WTC11 (cell line): ENCODE measurements around the gene ZMIZ1. TPM values are rescaled to one million over a fixed set of nuclear protein-coding genes. Genes with fewer than 3 reads are reported as not detected.

ENCODE experiments used
- ATAC-seq: fragments of 200-7000 bp; cut with Tn5 transposase; 2 replicates; pipeline ENCODE4 v1.10.0; 2021; ENCODE audit warnings: mild to moderate bottlenecking, moderate library complexity
- CTCF ChIA-PET: fragments of 300-600 bp; sonication (Branson Sonifier 250); formaldehyde crosslinking; loops from one replicate; lab custom pipeline; 2021; ENCODE audit warnings: antibody characterized with exemption; lab: Charles Lee
- POLR2A ChIA-PET: fragments of 350-600 bp; sonication (Branson Sonifier 250); formaldehyde crosslinking; loops from one replicate; lab custom pipeline; 2021; ENCODE audit warnings: antibody characterized with exemption; lab: Charles Lee
- DNase-seq: peaks from one replicate; pipeline ENCODE4 v3.0.0; 2021; ENCODE audit warnings: low spot score
- H3K27ac Mint-ChIP-seq: 2 replicates; pipeline ENCODE4 v1.8.0; 2021; ENCODE audit warnings: mixed read lengths
- H3K27me3 Mint-ChIP-seq: 2 replicates; pipeline ENCODE4 v1.8.0; 2021; ENCODE audit warnings: low read depth, mild to moderate bottlenecking, moderate library complexity, mixed read lengths
- H3K36me3 Mint-ChIP-seq: 2 replicates; pipeline ENCODE4 v1.8.0; 2021; ENCODE audit warnings: mixed read lengths
- H3K4me1 Mint-ChIP-seq: 2 replicates; pipeline ENCODE4 v1.8.0; 2022; ENCODE audit warnings: mixed read lengths
- H3K4me3 Mint-ChIP-seq: 2 replicates; pipeline ENCODE4 v1.8.0; 2021; ENCODE audit warnings: mild to moderate bottlenecking, moderate library complexity, mixed read lengths
- H3K9me3 Mint-ChIP-seq: 2 replicates; pipeline ENCODE4 v1.8.0; 2021; ENCODE audit warnings: mixed read lengths
- ATF1 ChIP-seq: sonication (generic); formaldehyde crosslinking; IDR thresholded peaks from 2 replicates; pipeline ENCODE4 v1.8.1; 2023; ENCODE audit warnings: mild to moderate bottlenecking, moderate library complexity, missing genetic modification reagents
- CBFB ChIP-seq: sonication (generic); formaldehyde crosslinking; IDR thresholded peaks from 2 replicates; pipeline ENCODE4 v1.8.1; 2022; ENCODE audit warnings: mild to moderate bottlenecking, low read depth, missing genetic modification reagents
- ESRRA ChIP-seq: sonication (generic); formaldehyde crosslinking; IDR thresholded peaks from 2 replicates; pipeline ENCODE4 v1.8.1; 2022; ENCODE audit warnings: mild to moderate bottlenecking, missing genetic modification reagents, borderline replicate concordance
- FOXP1 ChIP-seq: sonication (generic); formaldehyde crosslinking; IDR thresholded peaks from 2 replicates; pipeline ENCODE4 v1.8.0; 2022; ENCODE audit warnings: missing genetic modification reagents, mild to moderate bottlenecking, moderate library complexity, borderline replicate concordance
- HMGA2 ChIP-seq: fragments of 250-450 bp; sonication (Bioruptor Pico); IDR thresholded peaks from 2 replicates; pipeline ENCODE4 v1.4.0; 2021; ENCODE audit warnings: mild to moderate bottlenecking, moderate library complexity
- NFYB ChIP-seq: sonication (generic); formaldehyde crosslinking; conservative IDR thresholded peaks from 2 replicates; pipeline ENCODE4 v1.8.0; 2022; ENCODE audit warnings: low read depth, missing genetic modification reagents
- OVOL2 ChIP-seq: fragments of 250-450 bp; sonication (Bioruptor Pico); IDR thresholded peaks from 2 replicates; pipeline ENCODE4 v1.9.0; 2021; ENCODE audit warnings: mild to moderate bottlenecking, borderline replicate concordance
- SOX15 ChIP-seq: fragments of 250-450 bp; sonication (Bioruptor Pico); IDR thresholded peaks from 2 replicates; pipeline ENCODE4 v1.9.0; 2021; ENCODE audit warnings: mild to moderate bottlenecking
- ZNF219 ChIP-seq: sonication (generic); formaldehyde crosslinking; IDR thresholded peaks from 2 replicates; pipeline ENCODE4 v1.8.0; 2023; ENCODE audit warnings: missing genetic modification reagents, mild to moderate bottlenecking, borderline replicate concordance
- total RNA-seq: library from RNA; stranded (reverse); gene quantifications from 3 replicates; pipeline ENCODE4 v1.2.3, GENCODE V29; 2021
- TF ChIP-seq, protein P1 (sequence below): sonication (generic); formaldehyde crosslinking; IDR thresholded peaks from 2 replicates; pipeline ENCODE4 v1.8.1; 2022; ENCODE audit warnings: mild to moderate bottlenecking, missing genetic modification reagents, moderate library complexity, borderline replicate concordance
- TF ChIP-seq, protein P2 (sequence below): sonication (generic); formaldehyde crosslinking; IDR thresholded peaks from 2 replicates; pipeline ENCODE4 v1.8.1; 2023; ENCODE audit warnings: mild to moderate bottlenecking, missing genetic modification reagents, borderline replicate concordance
- TF ChIP-seq, protein P3 (sequence below): sonication (generic); formaldehyde crosslinking; IDR thresholded peaks from 2 replicates; pipeline ENCODE4 v1.8.1; 2022; ENCODE audit warnings: low read depth, missing genetic modification reagents, borderline replicate concordance
- TF ChIP-seq, protein P4 (sequence below): sonication (generic); formaldehyde crosslinking; IDR thresholded peaks from 2 replicates; pipeline ENCODE4 v1.8.1; 2023; ENCODE audit warnings: mild to moderate bottlenecking, missing genetic modification reagents, moderate library complexity
- TF ChIP-seq, protein P5 (sequence below): fragments of 250-450 bp; sonication (Bioruptor Pico); IDR thresholded peaks from 2 replicates; pipeline ENCODE4 v1.9.0; 2021; ENCODE audit warnings: mild to moderate bottlenecking
- TF ChIP-seq, protein P6 (sequence below): sonication (generic); formaldehyde crosslinking; conservative IDR thresholded peaks from 2 replicates; pipeline ENCODE4 v1.8.1; 2022; ENCODE audit warnings: mild to moderate bottlenecking, missing genetic modification reagents
- TF ChIP-seq, protein P7 (sequence below): fragments of 250-450 bp; sonication (Bioruptor Pico); IDR thresholded peaks from 2 replicates; pipeline ENCODE4 v2.1.2; 2022; ENCODE audit warnings: mild to moderate bottlenecking, moderate library complexity

The ZMIZ1 gene
- total RNA-seq, 1 experiment from 2014 or later = 44.4 TPM

DNA sequence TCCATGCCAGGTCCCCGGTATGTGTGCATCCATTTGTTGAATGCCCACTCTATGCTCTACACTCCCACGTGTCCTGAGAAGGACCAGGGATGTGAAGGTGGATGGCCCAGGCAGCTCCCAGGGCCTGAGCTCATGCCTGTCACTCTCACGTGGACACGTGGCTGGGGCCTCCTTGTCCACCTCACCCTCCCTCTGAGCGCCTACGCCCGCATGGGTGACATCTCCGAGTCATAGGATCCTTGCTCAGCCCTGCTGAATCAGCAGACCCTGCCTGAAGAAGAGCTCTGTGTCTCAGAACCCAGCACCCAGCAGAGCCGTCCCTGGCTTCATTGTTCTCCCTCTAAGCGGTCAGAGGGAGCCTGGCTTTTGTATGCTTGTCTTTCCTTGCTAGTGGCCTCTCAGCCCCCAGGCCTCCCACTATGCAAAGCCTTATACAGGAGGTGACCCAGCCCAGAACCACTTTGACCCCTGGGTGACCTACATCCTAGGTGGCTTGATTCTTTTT, 170.6 kb downstream of the ZMIZ1 start:
- H3K9me3 Mint-ChIP-seq = no peaks in the 10 kb centered on the region
- no peaks in the 10 kb centered on the region for H3K36me3 Mint-ChIP-seq
- no peak overlapping the region for H3K27ac Mint-ChIP-seq
- ATAC-seq = peak; percentile 5
- POLR2A ChIA-PET = interaction anchor here (0.5 to 2.8 kb wide), 3 partner anchors 10 to 210 kb away, joined by 3 to 15 read pairs (median 9); no protein-coding TSS in a partner anchor
- TF ChIP-seq CBFB (CRISPR knock-in tag) (no peak), ATF1 (no peak), FOXP1 (CRISPR knock-in tag) (no peak), OVOL2 (no peak), ZNF219 (CRISPR knock-in tag) (no peak)
- TF ChIP-seq, protein P1, sequence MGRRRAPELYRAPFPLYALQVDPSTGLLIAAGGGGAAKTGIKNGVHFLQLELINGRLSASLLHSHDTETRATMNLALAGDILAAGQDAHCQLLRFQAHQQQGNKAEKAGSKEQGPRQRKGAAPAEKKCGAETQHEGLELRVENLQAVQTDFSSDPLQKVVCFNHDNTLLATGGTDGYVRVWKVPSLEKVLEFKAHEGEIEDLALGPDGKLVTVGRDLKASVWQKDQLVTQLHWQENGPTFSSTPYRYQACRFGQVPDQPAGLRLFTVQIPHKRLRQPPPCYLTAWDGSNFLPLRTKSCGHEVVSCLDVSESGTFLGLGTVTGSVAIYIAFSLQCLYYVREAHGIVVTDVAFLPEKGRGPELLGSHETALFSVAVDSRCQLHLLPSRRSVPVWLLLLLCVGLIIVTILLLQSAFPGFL = no peak
- TF ChIP-seq, all 79 proteins: peak for 0
- CTCF ChIA-PET = interaction anchor here (1.0 to 4.0 kb wide), 6 partner anchors 10 to 107 kb away, joined by 4 to 18 read pairs (median 7); no protein-coding TSS in a partner anchor
- Mint-ChIP-seq H3K4me1 (peaks cover 76% of the 10 kb centered on the region), H3K27me3 (peaks cover 85% of the 10 kb centered on the region), H3K4me3 (peak overlapping the region; percentile 14; the same call in 1 of the 2 replicates)
- no peak for DNase-seq

DNA sequence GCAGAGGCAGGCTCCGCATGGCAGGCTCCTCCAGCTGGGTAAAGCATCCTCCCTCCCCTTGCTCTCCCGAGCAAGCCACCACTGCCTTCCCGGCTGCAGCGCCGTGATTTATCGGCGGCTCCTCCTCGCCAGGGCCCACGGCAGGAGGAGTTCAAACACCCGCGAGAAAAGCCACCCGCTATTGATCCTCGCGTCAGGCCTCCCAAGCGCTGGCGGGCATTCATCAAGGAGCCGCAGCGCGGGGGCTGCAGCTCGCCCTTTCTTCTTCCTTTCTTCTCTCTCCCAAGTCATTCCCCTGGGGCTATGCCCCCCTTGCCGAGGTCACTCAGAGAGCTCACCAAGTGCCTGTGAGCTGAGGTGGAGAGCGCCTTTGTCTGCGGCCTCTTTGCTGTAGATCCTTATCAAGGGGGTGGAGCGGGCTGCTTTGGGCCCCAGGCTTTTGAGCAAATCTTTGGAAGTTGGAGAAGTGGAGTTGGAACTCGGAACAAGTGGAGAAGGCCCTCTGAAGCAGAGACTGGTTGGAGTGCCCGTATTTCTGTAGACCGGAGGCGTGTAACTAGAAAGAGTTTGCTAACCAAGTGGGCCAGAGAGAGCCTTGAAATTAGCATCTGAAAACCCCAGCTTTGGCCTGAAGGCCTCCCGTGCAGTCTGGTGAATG, 171.3 kb downstream of the ZMIZ1 start:
- TF ChIP-seq NFYB (no peak), OVOL2 (no peak), FOXP1 (CRISPR knock-in tag) (no peak), ESRRA (CRISPR knock-in tag) (no peak), HMGA2 (CRISPR knock-in tag) (no peak), SOX15 (CRISPR knock-in tag) (no peak)
- TF ChIP-seq, protein P2, sequence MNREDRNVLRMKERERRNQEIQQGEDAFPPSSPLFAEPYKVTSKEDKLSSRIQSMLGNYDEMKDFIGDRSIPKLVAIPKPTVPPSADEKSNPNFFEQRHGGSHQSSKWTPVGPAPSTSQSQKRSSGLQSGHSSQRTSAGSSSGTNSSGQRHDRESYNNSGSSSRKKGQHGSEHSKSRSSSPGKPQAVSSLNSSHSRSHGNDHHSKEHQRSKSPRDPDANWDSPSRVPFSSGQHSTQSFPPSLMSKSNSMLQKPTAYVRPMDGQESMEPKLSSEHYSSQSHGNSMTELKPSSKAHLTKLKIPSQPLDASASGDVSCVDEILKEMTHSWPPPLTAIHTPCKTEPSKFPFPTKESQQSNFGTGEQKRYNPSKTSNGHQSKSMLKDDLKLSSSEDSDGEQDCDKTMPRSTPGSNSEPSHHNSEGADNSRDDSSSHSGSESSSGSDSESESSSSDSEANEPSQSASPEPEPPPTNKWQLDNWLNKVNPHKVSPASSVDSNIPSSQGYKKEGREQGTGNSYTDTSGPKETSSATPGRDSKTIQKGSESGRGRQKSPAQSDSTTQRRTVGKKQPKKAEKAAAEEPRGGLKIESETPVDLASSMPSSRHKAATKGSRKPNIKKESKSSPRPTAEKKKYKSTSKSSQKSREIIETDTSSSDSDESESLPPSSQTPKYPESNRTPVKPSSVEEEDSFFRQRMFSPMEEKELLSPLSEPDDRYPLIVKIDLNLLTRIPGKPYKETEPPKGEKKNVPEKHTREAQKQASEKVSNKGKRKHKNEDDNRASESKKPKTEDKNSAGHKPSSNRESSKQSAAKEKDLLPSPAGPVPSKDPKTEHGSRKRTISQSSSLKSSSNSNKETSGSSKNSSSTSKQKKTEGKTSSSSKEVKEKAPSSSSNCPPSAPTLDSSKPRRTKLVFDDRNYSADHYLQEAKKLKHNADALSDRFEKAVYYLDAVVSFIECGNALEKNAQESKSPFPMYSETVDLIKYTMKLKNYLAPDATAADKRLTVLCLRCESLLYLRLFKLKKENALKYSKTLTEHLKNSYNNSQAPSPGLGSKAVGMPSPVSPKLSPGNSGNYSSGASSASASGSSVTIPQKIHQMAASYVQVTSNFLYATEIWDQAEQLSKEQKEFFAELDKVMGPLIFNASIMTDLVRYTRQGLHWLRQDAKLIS = no peak
- TF ChIP-seq, protein P3, sequence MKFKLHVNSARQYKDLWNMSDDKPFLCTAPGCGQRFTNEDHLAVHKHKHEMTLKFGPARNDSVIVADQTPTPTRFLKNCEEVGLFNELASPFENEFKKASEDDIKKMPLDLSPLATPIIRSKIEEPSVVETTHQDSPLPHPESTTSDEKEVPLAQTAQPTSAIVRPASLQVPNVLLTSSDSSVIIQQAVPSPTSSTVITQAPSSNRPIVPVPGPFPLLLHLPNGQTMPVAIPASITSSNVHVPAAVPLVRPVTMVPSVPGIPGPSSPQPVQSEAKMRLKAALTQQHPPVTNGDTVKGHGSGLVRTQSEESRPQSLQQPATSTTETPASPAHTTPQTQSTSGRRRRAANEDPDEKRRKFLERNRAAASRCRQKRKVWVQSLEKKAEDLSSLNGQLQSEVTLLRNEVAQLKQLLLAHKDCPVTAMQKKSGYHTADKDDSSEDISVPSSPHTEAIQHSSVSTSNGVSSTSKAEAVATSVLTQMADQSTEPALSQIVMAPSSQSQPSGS = no peak
- TF ChIP-seq, protein P1 = no peak
- TF ChIP-seq, protein P4, sequence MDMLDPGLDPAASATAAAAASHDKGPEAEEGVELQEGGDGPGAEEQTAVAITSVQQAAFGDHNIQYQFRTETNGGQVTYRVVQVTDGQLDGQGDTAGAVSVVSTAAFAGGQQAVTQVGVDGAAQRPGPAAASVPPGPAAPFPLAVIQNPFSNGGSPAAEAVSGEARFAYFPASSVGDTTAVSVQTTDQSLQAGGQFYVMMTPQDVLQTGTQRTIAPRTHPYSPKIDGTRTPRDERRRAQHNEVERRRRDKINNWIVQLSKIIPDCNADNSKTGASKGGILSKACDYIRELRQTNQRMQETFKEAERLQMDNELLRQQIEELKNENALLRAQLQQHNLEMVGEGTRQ = no peak
- TF ChIP-seq, protein P5, sequence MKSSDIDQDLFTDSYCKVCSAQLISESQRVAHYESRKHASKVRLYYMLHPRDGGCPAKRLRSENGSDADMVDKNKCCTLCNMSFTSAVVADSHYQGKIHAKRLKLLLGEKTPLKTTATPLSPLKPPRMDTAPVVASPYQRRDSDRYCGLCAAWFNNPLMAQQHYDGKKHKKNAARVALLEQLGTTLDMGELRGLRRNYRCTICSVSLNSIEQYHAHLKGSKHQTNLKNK = no peak
- TF ChIP-seq, protein P6, sequence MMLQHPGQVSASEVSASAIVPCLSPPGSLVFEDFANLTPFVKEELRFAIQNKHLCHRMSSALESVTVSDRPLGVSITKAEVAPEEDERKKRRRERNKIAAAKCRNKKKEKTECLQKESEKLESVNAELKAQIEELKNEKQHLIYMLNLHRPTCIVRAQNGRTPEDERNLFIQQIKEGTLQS (CRISPR knock-in tag) = no peak
- TF ChIP-seq, protein P7, sequence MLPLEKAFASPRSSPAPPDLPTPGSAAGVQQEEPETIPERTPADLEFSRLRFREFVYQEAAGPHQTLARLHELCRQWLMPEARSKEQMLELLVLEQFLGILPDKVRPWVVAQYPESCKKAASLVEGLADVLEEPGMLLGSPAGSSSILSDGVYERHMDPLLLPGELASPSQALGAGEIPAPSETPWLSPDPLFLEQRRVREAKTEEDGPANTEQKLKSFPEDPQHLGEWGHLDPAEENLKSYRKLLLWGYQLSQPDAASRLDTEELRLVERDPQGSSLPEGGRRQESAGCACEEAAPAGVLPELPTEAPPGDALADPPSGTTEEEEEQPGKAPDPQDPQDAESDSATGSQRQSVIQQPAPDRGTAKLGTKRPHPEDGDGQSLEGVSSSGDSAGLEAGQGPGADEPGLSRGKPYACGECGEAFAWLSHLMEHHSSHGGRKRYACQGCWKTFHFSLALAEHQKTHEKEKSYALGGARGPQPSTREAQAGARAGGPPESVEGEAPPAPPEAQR (CRISPR knock-in tag) = no peak
- peaks cover 72% of the 10 kb centered on the region for H3K4me1 Mint-ChIP-seq
- H3K4me3 Mint-ChIP-seq = peak overlapping the region; percentile 61
- CTCF ChIA-PET = interaction anchor here (0.6 to 4.0 kb wide), 12 partner anchors 11 to 515 kb away, joined by 3 to 18 read pairs (median 4); no protein-coding TSS in a partner anchor
- H3K27ac Mint-ChIP-seq = peak overlapping the region; percentile 71
- H3K27me3 Mint-ChIP-seq = peaks cover 85% of the 10 kb centered on the region
- DNase-seq (peak; percentile 70), ATAC-seq (peak; percentile 45)
- POLR2A ChIA-PET = interaction anchor here (0.5 to 2.8 kb wide), 5 partner anchors 11 to 182 kb away, joined by 3 to 15 read pairs (median 3); no protein-coding TSS in a partner anchor
- no peaks in the 10 kb centered on the region for H3K36me3 Mint-ChIP-seq
- H3K9me3 Mint-ChIP-seq = no peaks in the 10 kb centered on the region
